VCaP (cell line): ENCODE measurements around the gene ULK1.

Experiments used
- H3K27ac ChIP-seq: fragments of 450-650 bp; 2 replicates; pipeline ENCODE4 v1.5.1; 2017
- CTCF ChIP-seq: fragments of 450-650 bp; conservative IDR thresholded peaks from 2 replicates; pipeline ENCODE4 v1.5.1; 2017; ENCODE audit warnings: mild to moderate bottlenecking, moderate library complexity

The ULK1 gene

GRCh38 chr12:131857908-131858850 lies 36.2 kb upstream of the ULK1 start:
- TF ChIP-seq CTCF = no peak

GRCh38 chr12:131860472-131861260 lies 33.8 kb upstream of the ULK1 start:
- TF ChIP-seq CTCF = no peak
- H3K27ac ChIP-seq = no peak overlapping the region

More at GRCh38 chr12:131857908-131858850, 36.2 kb upstream of the ULK1 start:
- H3K27ac ChIP-seq = no peak overlapping the region

- TF ChIP-seq CTCF = no peak
- H3K27ac ChIP-seq = no peak overlapping the region
Observed at GRCh38 chr12:131861261-131862083, 33.0 kb upstream of the ULK1 start.

GRCh38 chr12:131862084-131862441 lies 32.4 kb upstream of the ULK1 start:
- TF ChIP-seq CTCF = no peak
- H3K27ac ChIP-seq = no peak overlapping the region

- TF ChIP-seq CTCF = no peak
- no peak overlapping the region for H3K27ac ChIP-seq
Observed at GRCh38 chr12:131862600-131862993, 31.8 kb upstream of the ULK1 start.

GRCh38 chr12:131862994-131863710 lies 31.3 kb upstream of the ULK1 start:
- TF ChIP-seq CTCF = no peak
- H3K27ac ChIP-seq = no peak overlapping the region
